ENCODE results near the gene ZCCHC24.
A peak's percentile ranks its signal among the peaks of the same experiment; 100 is the strongest.

Gene ZCCHC24

GRCh38 chr10:79349072-79349491 is 96.3 kb downstream of the ZCCHC24 start:
- Histone ChIP-seq H2BK12ac (ENCODE audit: low read length) (no peak overlapping the region), H3K4me2 (ENCODE audit: low read length) (no peak overlapping the region), H4K12ac (ENCODE audit: low read depth, low read length) (no peak overlapping the region), H2AK5ac (ENCODE audit: low read length) (no peak overlapping the region), H2BK120ac (ENCODE audit: insufficient read depth, low read length, poor library complexity) (no peak overlapping the region), H3K79me2 (ENCODE audit: control insufficient read depth, insufficient read depth, low read length, poor library complexity) (peaks cover 8% of the 10 kb centered on the region), H3K9ac (ENCODE audit: low read length) (no peak overlapping the region), H3K27me3 (ENCODE audit: insufficient read depth, low read length) (no peaks in the 10 kb centered on the region), H2BK5ac (ENCODE audit: low read depth, low read length, poor library complexity) (no peak overlapping the region), H3K18ac (ENCODE audit: low read length) (no peak overlapping the region), H4K8ac (ENCODE audit: low read depth, low read length) (no peak overlapping the region), H3K4me3 (ENCODE audit: low read depth, low read length) (no peak overlapping the region), H3K79me1 (ENCODE audit: low read length) (peaks cover 6% of the 10 kb centered on the region), H3K27ac (ENCODE audit: low read depth, low read length) (no peak overlapping the region), H3K4ac (ENCODE audit: low read depth, low read length) (no peak overlapping the region), H3K23ac (ENCODE audit: low read length) (no peak overlapping the region), H3K36me3 (ENCODE audit: control insufficient read depth in 1 of 2, insufficient read depth in 2 of 2, low read length in 2 of 2) (peaks cover 39 to 50% of the 10 kb centered on the region in 2 experiments), H3K4me1 (ENCODE audit: control insufficient read depth in 1 of 2, insufficient read depth in 2 of 2, low read length in 2 of 2) (peaks cover 12 to 14% of the 10 kb centered on the region in 2 experiments), H3K9me3 (ENCODE audit: insufficient read depth, low read depth, low read length) (peaks cover 3% of the 10 kb centered on the region), H3K14ac (ENCODE audit: low read length) (no peak overlapping the region), H4K91ac (ENCODE audit: low read depth, low read length) (no peak overlapping the region), H2AFZ (ENCODE audit: insufficient read depth, low read length, poor library complexity) (no peak overlapping the region)
- WGBS (ENCODE audit: extremely low coverage, insufficient coverage, insufficient read length), result no CpG with 5 or more reads among the region's 6 CpGs
- DNase-seq, result no peak

- no peak overlapping the region for H4K91ac ChIP-seq (ENCODE audit: low read depth, low read length)
- H3K4me3 ChIP-seq (ENCODE audit: low read depth, low read length), result no peak overlapping the region
- WGBS (ENCODE audit: extremely low coverage, insufficient coverage, insufficient read length), result no CpG with 5 or more reads among the region's 3 CpGs
- H3K36me3 ChIP-seq (ENCODE audit: control insufficient read depth in 1 of 2, insufficient read depth in 2 of 2, low read length in 2 of 2), result peaks cover 35 to 45% of the 10 kb centered on the region in 2 experiments
- H3K9me3 ChIP-seq (ENCODE audit: insufficient read depth, low read depth, low read length), result no peaks in the 10 kb centered on the region
- H3K4me2 ChIP-seq (ENCODE audit: low read length), result peak overlapping the region; percentile 92
- H3K23ac ChIP-seq (ENCODE audit: low read length), result no peak overlapping the region
- H4K12ac ChIP-seq (ENCODE audit: low read depth, low read length), result no peak overlapping the region
- no peak overlapping the region for H3K4ac ChIP-seq (ENCODE audit: low read depth, low read length)
- no peak overlapping the region for H3K14ac ChIP-seq (ENCODE audit: low read length)
- no peak overlapping the region for H2BK12ac ChIP-seq (ENCODE audit: low read length)
- H3K27ac ChIP-seq (ENCODE audit: low read depth, low read length), result no peak overlapping the region
- no peak overlapping the region for H2BK120ac ChIP-seq (ENCODE audit: insufficient read depth, low read length, poor library complexity)
- no peak overlapping the region for H2AFZ ChIP-seq (ENCODE audit: insufficient read depth, low read length, poor library complexity)
- no peaks in the 10 kb centered on the region for H3K27me3 ChIP-seq (ENCODE audit: insufficient read depth, low read length)
- no peak overlapping the region for H2AK5ac ChIP-seq (ENCODE audit: low read length)
- peaks cover 6% of the 10 kb centered on the region for H3K79me1 ChIP-seq (ENCODE audit: low read length)
- H3K9ac ChIP-seq (ENCODE audit: low read length), result no peak overlapping the region
- H4K8ac ChIP-seq (ENCODE audit: low read depth, low read length), result no peak overlapping the region
- peaks cover 12 to 14% of the 10 kb centered on the region in 2 experiments for H3K4me1 ChIP-seq (ENCODE audit: control insufficient read depth in 1 of 2, insufficient read depth in 2 of 2, low read length in 2 of 2)
- H3K79me2 ChIP-seq (ENCODE audit: control insufficient read depth, insufficient read depth, low read length, poor library complexity), result peaks cover 8% of the 10 kb centered on the region
- DNase-seq, result no peak
- H3K18ac ChIP-seq (ENCODE audit: low read length), result no peak overlapping the region
- no peak overlapping the region for H2BK5ac ChIP-seq (ENCODE audit: low read depth, low read length, poor library complexity)
These were observed 96.8 kb downstream of the ZCCHC24 start for GRCh38 chr10:79348640-79348988.

GRCh38 chr10:79347894-79348639 is 97.4 kb downstream of the ZCCHC24 start:
- peak overlapping the region; percentile 93 for H3K14ac ChIP-seq (ENCODE audit: low read length)
- H4K8ac ChIP-seq (ENCODE audit: low read depth, low read length), result peak overlapping the region; percentile 84
- no peak overlapping the region for H3K23ac ChIP-seq (ENCODE audit: low read length)
- peaks cover 12 to 14% of the 10 kb centered on the region in 2 experiments for H3K4me1 ChIP-seq (ENCODE audit: control insufficient read depth in 1 of 2, insufficient read depth in 2 of 2, low read length in 2 of 2)
- WGBS (ENCODE audit: extremely low coverage, insufficient coverage, insufficient read length), result no CpG with 5 or more reads among the region's 34 CpGs
- peak overlapping the region; percentile 83 for H3K9ac ChIP-seq (ENCODE audit: low read length)
- peak overlapping the region; percentile 69 for H2BK120ac ChIP-seq (ENCODE audit: insufficient read depth, low read length, poor library complexity)
- H4K12ac ChIP-seq (ENCODE audit: low read depth, low read length), result peak overlapping the region; percentile 83
- peaks cover 8% of the 10 kb centered on the region for H3K79me2 ChIP-seq (ENCODE audit: control insufficient read depth, insufficient read depth, low read length, poor library complexity)
- H3K4me2 ChIP-seq (ENCODE audit: low read length), result peak overlapping the region; percentile 92
- H3K4me3 ChIP-seq (ENCODE audit: low read depth, low read length), result peak overlapping the region; percentile 90
- H2AK5ac ChIP-seq (ENCODE audit: low read length), result peak overlapping the region; percentile 56
- peak; percentile 43 to 45 for DNase-seq
- no peak overlapping the region for H2BK12ac ChIP-seq (ENCODE audit: low read length)
- peaks cover 30 to 39% of the 10 kb centered on the region in 2 experiments for H3K36me3 ChIP-seq (ENCODE audit: control insufficient read depth in 1 of 2, insufficient read depth in 2 of 2, low read length in 2 of 2)
- H3K4ac ChIP-seq (ENCODE audit: low read depth, low read length), result peak overlapping the region; percentile 64
- H3K18ac ChIP-seq (ENCODE audit: low read length), result peak overlapping the region; percentile 92
- peaks cover 6% of the 10 kb centered on the region for H3K79me1 ChIP-seq (ENCODE audit: low read length)
- no peaks in the 10 kb centered on the region for H3K27me3 ChIP-seq (ENCODE audit: insufficient read depth, low read length)
- peak overlapping the region; percentile 85 for H2AFZ ChIP-seq (ENCODE audit: insufficient read depth, low read length, poor library complexity)
- H4K91ac ChIP-seq (ENCODE audit: low read depth, low read length), result peak overlapping the region; percentile 83
- no peak overlapping the region for H3K27ac ChIP-seq (ENCODE audit: low read depth, low read length)
- no peaks in the 10 kb centered on the region for H3K9me3 ChIP-seq (ENCODE audit: insufficient read depth, low read depth, low read length)
- peak overlapping the region; percentile 73 for H2BK5ac ChIP-seq (ENCODE audit: low read depth, low read length, poor library complexity)

GRCh38 chr10:79347226-79347893 is 98.1 kb downstream of the ZCCHC24 start, which contains the start of gene PPIF:
PPIF (plus strand) TSS chr10:79347469; CDS start chr10:79347549, 80 bp downstream.
- peak within 1 kb of the TSS; percentile 83 for H3K9ac ChIP-seq (ENCODE audit: low read length)
- peak within 1 kb of the TSS; percentile 90 for H3K4me3 ChIP-seq (ENCODE audit: low read depth, low read length)
- H3K36me3 ChIP-seq (ENCODE audit: control insufficient read depth in 1 of 2, insufficient read depth in 2 of 2, low read length in 2 of 2), result peaks cover 23 to 33% of the 10 kb centered on the region in 2 experiments
- peak within 1 kb of the TSS; percentile 92 for H3K4me2 ChIP-seq (ENCODE audit: low read length)
- peak within 1 kb of the TSS; percentile 84 for H4K8ac ChIP-seq (ENCODE audit: low read depth, low read length)
- peak within 1 kb of the TSS; percentile 56 for H2AK5ac ChIP-seq (ENCODE audit: low read length)
- peak within 1 kb of the TSS; percentile 93 for H3K14ac ChIP-seq (ENCODE audit: low read length)
- peak; percentile 97 to 98 for DNase-seq
- no peak within 1 kb of the TSS for H3K27ac ChIP-seq (ENCODE audit: low read depth, low read length)
- no peaks in the 10 kb centered on the region for H3K27me3 ChIP-seq (ENCODE audit: insufficient read depth, low read length)
- H4K12ac ChIP-seq (ENCODE audit: low read depth, low read length), result peak within 1 kb of the TSS; percentile 83
- H3K4me1 ChIP-seq (ENCODE audit: control insufficient read depth in 1 of 2, insufficient read depth in 2 of 2, low read length in 2 of 2), result peaks cover 12 to 14% of the 10 kb centered on the region in 2 experiments
- peak within 1 kb of the TSS; percentile 92 for H3K18ac ChIP-seq (ENCODE audit: low read length)
- peaks cover 8% of the 10 kb centered on the region for H3K79me2 ChIP-seq (ENCODE audit: control insufficient read depth, insufficient read depth, low read length, poor library complexity)
- no CpG with 5 or more reads among the region's 77 CpGs for WGBS (ENCODE audit: extremely low coverage, insufficient coverage, insufficient read length)
- H2BK12ac ChIP-seq (ENCODE audit: low read length), result peak within 1 kb of the TSS; percentile 20
- peaks cover 6% of the 10 kb centered on the region for H3K79me1 ChIP-seq (ENCODE audit: low read length)
- H2AFZ ChIP-seq (ENCODE audit: insufficient read depth, low read length, poor library complexity), result peak within 1 kb of the TSS; percentile 85
- H3K9me3 ChIP-seq (ENCODE audit: insufficient read depth, low read depth, low read length), result no peaks in the 10 kb centered on the region
- peak within 1 kb of the TSS; percentile 83 for H4K91ac ChIP-seq (ENCODE audit: low read depth, low read length)
- peak within 1 kb of the TSS; percentile 73 for H2BK5ac ChIP-seq (ENCODE audit: low read depth, low read length, poor library complexity)
- H2BK120ac ChIP-seq (ENCODE audit: insufficient read depth, low read length, poor library complexity), result peak within 1 kb of the TSS; percentile 69
- no peak within 1 kb of the TSS for H3K23ac ChIP-seq (ENCODE audit: low read length)
- H3K4ac ChIP-seq (ENCODE audit: low read depth, low read length), result peak within 1 kb of the TSS; percentile 64

All from trophoblast cell (in vitro differentiated cells and primary cell).